Measurements from ENCODE around the gene RPS8. TPM values are rescaled to one million over a fixed set of nuclear protein-coding genes. Genes with fewer than 3 reads are reported as not detected.

Gene RPS8
- total RNA-seq, 1 experiment from 2014 or later: 2,296 TPM

DNA sequence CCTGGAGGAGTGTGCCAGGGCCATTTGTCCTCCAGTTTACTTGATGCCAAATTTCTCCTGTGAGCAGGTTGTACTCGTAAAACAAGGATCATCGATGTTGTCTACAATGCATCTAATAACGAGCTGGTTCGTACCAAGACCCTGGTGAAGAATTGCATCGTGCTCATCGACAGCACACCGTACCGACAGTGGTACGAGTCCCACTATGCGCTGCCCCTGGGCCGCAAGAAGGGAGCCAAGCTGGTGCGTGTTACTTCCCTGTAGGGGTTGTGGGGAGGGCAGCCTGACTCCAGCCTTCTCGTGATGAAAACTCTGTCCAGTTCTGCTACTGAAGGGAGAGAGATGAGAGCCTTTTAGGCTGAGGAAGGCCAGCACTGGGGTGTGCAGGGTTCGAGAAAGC, 2.2 kb downstream of the RPS8 start:
- Histone ChIP-seq H3K4me1 (ENCODE audit: control insufficient read depth in 1 of 2, insufficient read depth in 2 of 2, low read length in 2 of 2) (peaks cover 10 to 24% of the 10 kb centered on the region in 2 experiments), H3K4me3 (replicated peaks in 1 of 2; ENCODE audit: low read depth in 1 of 2, low read length in 2 of 2) (peak overlapping the region; percentile 92 to 99), H3K4me2 (ENCODE audit: low read length) (peak overlapping the region; percentile 99), H4K20me1 (ENCODE audit: insufficient read depth) (peaks cover 18% of the 10 kb centered on the region; the same call in 1 of the 2 replicates), H3K79me2 (ENCODE audit: insufficient read depth, low read length) (peaks cover 43% of the 10 kb centered on the region), H3K9ac (ENCODE audit: low read length) (peak overlapping the region; percentile 100), H3K9me2 (ENCODE audit: insufficient read depth) (no peaks in the 10 kb centered on the region), H3K36me3 (ENCODE audit: control insufficient read depth in 1 of 2, insufficient read depth in 2 of 2, low read length in 2 of 2) (peaks cover 28 to 49% of the 10 kb centered on the region in 2 experiments), H3K27me3 (ENCODE audit: insufficient read depth, low read length) (no peaks in the 10 kb centered on the region), H3K27ac (ENCODE audit: low read depth, low read length) (peak overlapping the region; percentile 86), H3K9me3 (ENCODE audit: control insufficient read depth in 1 of 2, insufficient read depth in 1 of 2, low read depth in 1 of 2, low read length in 2 of 2) (no peaks in the 10 kb centered on the region), H2AFZ (ENCODE audit: low read depth, low read length, poor library complexity, severe bottlenecking) (no peak overlapping the region)
- CTCF ChIA-PET: no interaction called here
- no peak for DNase-seq (ENCODE audit: low read depth, low spot score)
- intact Hi-C loops (cut with micrococcal nuclease): no loop called here
- no TSS peak for BruUV-seq (replicated peaks)
- ATAC-seq: no peak
- RAD21 ChIA-PET (ENCODE audit: low non-redundant PET in 1 of 2, low total read pairs in 2 of 2, uncharacterized antibody in 2 of 2, unreplicated experiment in 2 of 2): no interaction called here
- POLR2A ChIA-PET: interaction anchor here (1.0 kb wide), 1 partner anchor 11 kb away, joined by 4 read pairs; no protein-coding TSS in a partner anchor
- TF ChIP-seq ELF1 (IDR thresholded peaks at IDR 0.05; ENCODE audit: borderline replicate concordance, low read depth) (no peak), SP1 (IDR thresholded peaks at IDR 0.05; ENCODE audit: low read depth) (no peak), POLR2AphosphoS5 (IDR thresholded peaks at IDR 0.05; ENCODE audit: low read depth, low read length) (no peak), CBX3 (IDR thresholded peaks at IDR 0.05; ENCODE audit: low read depth) (no peak)
- TF ChIP-seq, protein P1, sequence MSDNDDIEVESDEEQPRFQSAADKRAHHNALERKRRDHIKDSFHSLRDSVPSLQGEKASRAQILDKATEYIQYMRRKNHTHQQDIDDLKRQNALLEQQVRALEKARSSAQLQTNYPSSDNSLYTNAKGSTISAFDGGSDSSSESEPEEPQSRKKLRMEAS (IDR thresholded peaks at IDR 0.05): no peak
- TF ChIP-seq, protein P2, sequence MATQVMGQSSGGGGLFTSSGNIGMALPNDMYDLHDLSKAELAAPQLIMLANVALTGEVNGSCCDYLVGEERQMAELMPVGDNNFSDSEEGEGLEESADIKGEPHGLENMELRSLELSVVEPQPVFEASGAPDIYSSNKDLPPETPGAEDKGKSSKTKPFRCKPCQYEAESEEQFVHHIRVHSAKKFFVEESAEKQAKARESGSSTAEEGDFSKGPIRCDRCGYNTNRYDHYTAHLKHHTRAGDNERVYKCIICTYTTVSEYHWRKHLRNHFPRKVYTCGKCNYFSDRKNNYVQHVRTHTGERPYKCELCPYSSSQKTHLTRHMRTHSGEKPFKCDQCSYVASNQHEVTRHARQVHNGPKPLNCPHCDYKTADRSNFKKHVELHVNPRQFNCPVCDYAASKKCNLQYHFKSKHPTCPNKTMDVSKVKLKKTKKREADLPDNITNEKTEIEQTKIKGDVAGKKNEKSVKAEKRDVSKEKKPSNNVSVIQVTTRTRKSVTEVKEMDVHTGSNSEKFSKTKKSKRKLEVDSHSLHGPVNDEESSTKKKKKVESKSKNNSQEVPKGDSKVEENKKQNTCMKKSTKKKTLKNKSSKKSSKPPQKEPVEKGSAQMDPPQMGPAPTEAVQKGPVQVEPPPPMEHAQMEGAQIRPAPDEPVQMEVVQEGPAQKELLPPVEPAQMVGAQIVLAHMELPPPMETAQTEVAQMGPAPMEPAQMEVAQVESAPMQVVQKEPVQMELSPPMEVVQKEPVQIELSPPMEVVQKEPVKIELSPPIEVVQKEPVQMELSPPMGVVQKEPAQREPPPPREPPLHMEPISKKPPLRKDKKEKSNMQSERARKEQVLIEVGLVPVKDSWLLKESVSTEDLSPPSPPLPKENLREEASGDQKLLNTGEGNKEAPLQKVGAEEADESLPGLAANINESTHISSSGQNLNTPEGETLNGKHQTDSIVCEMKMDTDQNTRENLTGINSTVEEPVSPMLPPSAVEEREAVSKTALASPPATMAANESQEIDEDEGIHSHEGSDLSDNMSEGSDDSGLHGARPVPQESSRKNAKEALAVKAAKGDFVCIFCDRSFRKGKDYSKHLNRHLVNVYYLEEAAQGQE (IDR thresholded peaks at IDR 0.05; ENCODE audit: low read depth): no peak

All from HCT116 (cell line).